ENCODE measurements around the gene MEPCE.

Gene MEPCE

DNA sequence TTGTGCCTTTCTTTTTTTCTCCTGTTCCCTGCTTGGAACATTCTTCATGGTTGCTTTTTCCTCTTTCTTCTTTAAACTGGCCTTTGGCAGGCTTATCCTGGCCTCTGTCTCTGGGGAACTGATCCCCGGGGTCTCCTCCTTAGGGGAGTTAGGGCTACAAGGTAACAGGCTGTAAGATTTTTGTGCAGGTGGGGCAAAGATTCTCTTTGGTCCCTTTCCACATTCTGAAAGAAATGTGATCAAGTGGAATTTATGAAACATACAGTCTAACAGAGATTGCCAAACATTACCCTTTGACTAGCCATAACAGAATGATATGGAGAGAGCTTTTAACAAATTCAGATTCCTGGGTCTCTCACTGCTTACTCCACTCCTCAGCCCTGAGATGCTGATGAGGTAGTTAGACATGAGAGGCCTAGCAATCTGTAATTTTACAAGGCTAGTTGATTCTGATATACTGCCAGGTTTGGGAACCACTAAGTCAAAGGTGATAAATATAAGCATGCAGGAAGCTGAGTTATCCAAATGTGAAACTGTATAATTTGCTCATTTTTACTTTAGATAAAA is 9.9 kb upstream of the MEPCE start:
- in situ Hi-C loops (cut with HindIII; ENCODE audit: low sequenced_read_pairs): no loop called here
- DNase-seq (ENCODE audit: low read depth): no peak
- no peak overlapping the region for H3K4me3 ChIP-seq (ENCODE audit: low read depth, low read length)
- TF ChIP-seq, protein P1, sequence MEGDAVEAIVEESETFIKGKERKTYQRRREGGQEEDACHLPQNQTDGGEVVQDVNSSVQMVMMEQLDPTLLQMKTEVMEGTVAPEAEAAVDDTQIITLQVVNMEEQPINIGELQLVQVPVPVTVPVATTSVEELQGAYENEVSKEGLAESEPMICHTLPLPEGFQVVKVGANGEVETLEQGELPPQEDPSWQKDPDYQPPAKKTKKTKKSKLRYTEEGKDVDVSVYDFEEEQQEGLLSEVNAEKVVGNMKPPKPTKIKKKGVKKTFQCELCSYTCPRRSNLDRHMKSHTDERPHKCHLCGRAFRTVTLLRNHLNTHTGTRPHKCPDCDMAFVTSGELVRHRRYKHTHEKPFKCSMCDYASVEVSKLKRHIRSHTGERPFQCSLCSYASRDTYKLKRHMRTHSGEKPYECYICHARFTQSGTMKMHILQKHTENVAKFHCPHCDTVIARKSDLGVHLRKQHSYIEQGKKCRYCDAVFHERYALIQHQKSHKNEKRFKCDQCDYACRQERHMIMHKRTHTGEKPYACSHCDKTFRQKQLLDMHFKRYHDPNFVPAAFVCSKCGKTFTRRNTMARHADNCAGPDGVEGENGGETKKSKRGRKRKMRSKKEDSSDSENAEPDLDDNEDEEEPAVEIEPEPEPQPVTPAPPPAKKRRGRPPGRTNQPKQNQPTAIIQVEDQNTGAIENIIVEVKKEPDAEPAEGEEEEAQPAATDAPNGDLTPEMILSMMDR (IDR thresholded peaks at IDR 0.05; ENCODE audit: low read depth, low read length, missing control alignments): no peak

DNA sequence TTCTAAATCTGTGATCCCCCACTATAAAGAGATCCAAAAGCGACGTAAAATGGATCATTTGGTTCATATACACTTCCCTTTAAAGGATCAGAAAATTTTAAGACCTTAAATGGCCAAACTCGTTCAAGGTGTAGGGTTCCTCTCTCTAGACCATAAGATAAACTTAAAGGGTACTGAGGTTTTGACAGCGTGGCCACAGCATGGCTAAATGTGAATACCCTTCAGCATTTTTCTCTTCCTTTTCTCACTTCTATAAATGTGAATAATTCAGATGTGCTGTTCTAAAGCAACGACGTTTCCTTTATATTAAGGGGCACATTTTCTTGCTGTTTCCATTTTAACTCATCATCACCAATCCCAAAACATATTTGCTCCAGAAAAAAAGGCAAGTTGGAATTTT is 6.3 kb upstream of the MEPCE start:
- in situ Hi-C loops (cut with HindIII; ENCODE audit: low sequenced_read_pairs): no loop called here
- no peak overlapping the region for H3K4me3 ChIP-seq (ENCODE audit: low read depth, low read length)
- no peak for DNase-seq (ENCODE audit: low read depth)
- TF ChIP-seq, protein P1 (IDR thresholded peaks at IDR 0.05; ENCODE audit: low read depth, low read length, missing control alignments): no peak

DNA sequence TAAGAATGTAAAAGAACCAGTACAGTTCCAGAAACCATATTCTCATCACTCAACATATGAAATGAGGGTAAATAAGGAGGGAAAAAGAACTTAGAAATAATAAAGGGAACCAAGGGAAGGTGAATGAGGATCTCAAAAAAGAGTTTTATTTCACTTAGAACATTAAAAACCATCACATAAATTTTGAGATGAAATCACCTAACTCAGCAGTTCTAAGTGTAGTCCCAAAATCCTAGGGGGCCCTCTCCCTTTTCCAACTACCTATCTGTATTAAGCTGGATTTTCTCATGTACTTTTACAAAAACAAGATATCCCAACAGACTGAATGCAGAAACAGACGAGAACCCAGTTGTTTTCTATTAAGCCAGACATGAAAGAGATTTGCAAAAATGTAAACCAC is 4.3 kb upstream of the MEPCE start:
- no peak overlapping the region for H3K4me3 ChIP-seq (ENCODE audit: low read depth, low read length)
- no peak for DNase-seq (ENCODE audit: low read depth)
- TF ChIP-seq, protein P1 (IDR thresholded peaks at IDR 0.05; ENCODE audit: low read depth, low read length, missing control alignments): no peak
- in situ Hi-C loops (cut with HindIII; ENCODE audit: low sequenced_read_pairs): no loop called here

DNA sequence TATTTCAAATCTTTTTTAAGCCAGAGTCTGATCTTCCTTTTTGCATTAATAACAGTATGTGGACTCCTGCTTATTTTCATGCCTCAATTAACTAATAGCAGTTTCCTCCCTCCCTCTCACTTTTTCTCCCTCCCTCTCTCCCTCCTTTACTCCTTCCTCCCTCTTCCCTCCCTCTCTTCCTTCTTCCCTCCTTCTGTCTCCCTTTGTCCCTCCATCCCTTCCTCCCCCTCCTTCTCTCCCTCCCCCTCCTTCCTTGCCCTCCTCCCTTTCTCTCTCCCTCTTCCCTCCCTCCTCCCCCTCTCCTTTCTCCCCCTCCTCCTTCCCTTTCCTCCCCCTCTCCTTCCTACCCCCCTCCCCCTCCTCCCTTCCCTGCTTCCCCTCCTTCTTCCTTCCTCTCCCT is 3.1 kb upstream of the MEPCE start:
- in situ Hi-C loops (cut with HindIII; ENCODE audit: low sequenced_read_pairs): no loop called here
- DNase-seq (ENCODE audit: low read depth): no peak
- TF ChIP-seq, protein P1 (IDR thresholded peaks at IDR 0.05; ENCODE audit: low read depth, low read length, missing control alignments): no peak
- no peak overlapping the region for H3K4me3 ChIP-seq (ENCODE audit: low read depth, low read length)

DNA sequence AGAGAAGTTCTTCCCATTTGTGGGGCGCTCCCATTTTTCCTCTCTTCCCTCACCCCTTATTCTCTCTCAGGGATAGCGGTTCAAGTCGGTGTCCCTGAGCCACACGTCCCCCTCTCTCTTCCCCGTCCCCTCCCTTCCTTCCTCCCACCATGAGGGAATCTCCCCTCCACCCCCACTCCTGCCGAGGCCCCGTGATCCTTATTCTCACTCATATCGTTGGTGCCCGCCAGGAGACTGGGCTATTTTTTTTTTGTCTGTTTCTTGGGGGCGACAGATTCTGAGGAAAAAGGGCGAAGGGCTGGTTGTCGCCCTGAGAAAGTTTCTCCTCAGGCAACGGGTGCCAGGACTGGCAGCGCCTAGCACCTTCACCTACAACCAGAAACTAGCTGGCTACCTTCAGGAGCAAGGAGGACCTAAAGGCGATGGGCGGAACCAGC is 1.9 kb upstream of the MEPCE start:
- H3K4me3 ChIP-seq (ENCODE audit: low read depth, low read length): peak overlapping the region; percentile 65
- TF ChIP-seq, protein P1 (IDR thresholded peaks at IDR 0.05; ENCODE audit: low read depth, low read length, missing control alignments): no peak
- no peak for DNase-seq (ENCODE audit: low read depth)
- in situ Hi-C loops (cut with HindIII; ENCODE audit: low sequenced_read_pairs): no loop called here

DNA sequence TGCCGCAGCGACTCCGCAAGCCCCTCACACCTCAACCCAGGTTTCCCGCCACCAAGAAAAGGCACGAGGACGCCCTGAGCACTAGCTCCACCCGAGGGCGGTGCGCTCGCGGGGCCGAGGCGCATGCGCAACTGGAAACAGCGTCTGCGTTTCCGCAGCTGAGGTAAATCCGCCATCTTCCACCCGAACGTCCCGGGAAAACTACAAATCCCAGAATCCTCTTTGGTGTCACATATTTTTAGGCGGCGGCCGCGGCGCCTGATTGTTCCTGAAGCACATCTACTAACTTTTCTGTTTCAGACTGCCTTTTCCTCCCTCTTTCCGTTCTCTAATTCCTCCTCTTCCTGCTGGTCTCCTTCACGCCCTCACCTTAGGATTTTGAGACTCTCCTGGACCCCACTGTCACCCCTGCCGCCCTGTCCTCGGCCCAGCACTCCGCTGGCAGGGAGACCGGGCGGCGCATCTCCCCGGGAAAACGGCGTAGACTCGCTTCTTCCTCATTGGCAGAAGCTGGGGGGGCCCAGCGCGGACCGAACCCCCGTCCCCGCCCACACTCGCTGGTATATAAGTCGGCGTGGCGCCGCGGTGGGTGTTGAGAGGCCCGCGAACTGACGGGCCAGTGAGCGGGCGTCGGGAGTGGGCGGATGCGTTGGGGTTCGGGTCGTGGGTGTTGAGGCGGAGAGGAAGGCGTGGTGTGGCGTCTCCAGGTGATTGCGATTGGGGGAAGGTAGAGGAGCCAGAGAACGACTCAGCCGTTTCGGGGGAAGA is 1.2 kb upstream of the MEPCE start, which contains the start of gene ZCWPW1:
Gene ZCWPW1, minus strand, starts transcription at position 505 of the 768 bp plus-strand sequence. CDS start 8,054 bp downstream, outside the sequence.
- peak within 1 kb of the TSS; percentile 65 for H3K4me3 ChIP-seq (ENCODE audit: low read depth, low read length)
- DNase-seq (ENCODE audit: low read depth): peak; percentile 95
- in situ Hi-C loops (cut with HindIII; ENCODE audit: low sequenced_read_pairs): no loop called here
- TF ChIP-seq, protein P1 (IDR thresholded peaks at IDR 0.05; ENCODE audit: low read depth, low read length, missing control alignments): no peak
